ENCODE data around the gene SLC29A1. TPM values are rescaled to one million over a fixed set of nuclear protein-coding genes. Genes with fewer than 3 reads are reported as not detected.

The SLC29A1 gene
- total RNA-seq, 2 donors from 2014 or later, result 17.0 to 19.1 TPM

DNA sequence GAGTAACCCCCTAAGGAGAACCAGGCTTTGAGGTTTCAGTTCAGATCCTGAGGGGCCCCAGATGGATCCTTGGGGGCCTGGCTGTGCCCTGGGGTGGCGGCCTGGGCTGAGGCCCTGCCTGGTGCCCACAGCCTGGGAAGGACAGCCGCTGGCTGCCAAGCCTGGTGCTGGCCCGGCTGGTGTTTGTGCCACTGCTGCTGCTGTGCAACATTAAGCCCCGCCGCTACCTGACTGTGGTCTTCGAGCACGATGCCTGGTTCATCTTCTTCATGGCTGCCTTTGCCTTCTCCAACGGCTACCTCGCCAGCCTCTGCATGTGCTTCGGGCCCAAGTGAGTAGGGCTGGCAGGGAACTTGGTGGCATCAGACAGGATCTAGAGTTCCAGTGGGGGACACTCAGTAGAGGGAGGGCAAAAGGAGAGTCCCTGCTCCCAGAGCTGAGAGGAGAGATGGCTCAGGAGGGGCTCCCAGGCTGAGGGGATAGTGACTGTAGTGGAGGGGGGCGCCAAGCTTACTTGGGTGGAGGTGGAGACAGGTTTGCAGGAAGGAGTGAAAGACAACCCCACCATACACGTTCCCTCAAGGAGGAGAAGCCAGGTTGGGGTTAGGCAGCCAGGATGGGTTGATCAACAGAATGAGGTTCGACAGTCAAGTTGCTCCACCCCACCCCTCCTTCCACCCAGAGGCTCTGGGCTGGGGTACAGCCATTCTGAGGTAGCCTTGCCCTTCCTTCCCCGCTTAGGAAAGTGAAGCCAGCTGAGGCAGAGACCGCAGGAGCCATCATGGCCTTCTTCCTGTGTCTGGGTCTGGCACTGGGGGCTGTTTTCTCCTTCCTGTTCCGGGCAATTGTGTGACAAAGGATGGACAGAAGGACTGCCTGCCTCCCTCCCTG is 9.5 kb downstream of the SLC29A1 start:
- H3K9me3 ChIP-seq, result no peaks in the 10 kb centered on the region
- no peak for DNase-seq
- no peaks in the 10 kb centered on the region for H3K36me3 ChIP-seq
- H3K4me1 ChIP-seq, result no peaks in the 10 kb centered on the region
- no peak overlapping the region for H3K9ac ChIP-seq (ENCODE audit: low read depth in 2 of 2, low read length in 2 of 2)
- intact Hi-C loops (cut with DNase I), result loop anchor here (2.0 kb wide), 1 partner anchor 60 kb away; no protein-coding TSS in a partner anchor
- H3K4me3 ChIP-seq, result no peak overlapping the region
- H3K27me3 ChIP-seq, result no peaks in the 10 kb centered on the region
- no peak overlapping the region for H3K27ac ChIP-seq
- TF ChIP-seq, protein P1, sequence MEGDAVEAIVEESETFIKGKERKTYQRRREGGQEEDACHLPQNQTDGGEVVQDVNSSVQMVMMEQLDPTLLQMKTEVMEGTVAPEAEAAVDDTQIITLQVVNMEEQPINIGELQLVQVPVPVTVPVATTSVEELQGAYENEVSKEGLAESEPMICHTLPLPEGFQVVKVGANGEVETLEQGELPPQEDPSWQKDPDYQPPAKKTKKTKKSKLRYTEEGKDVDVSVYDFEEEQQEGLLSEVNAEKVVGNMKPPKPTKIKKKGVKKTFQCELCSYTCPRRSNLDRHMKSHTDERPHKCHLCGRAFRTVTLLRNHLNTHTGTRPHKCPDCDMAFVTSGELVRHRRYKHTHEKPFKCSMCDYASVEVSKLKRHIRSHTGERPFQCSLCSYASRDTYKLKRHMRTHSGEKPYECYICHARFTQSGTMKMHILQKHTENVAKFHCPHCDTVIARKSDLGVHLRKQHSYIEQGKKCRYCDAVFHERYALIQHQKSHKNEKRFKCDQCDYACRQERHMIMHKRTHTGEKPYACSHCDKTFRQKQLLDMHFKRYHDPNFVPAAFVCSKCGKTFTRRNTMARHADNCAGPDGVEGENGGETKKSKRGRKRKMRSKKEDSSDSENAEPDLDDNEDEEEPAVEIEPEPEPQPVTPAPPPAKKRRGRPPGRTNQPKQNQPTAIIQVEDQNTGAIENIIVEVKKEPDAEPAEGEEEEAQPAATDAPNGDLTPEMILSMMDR (IDR thresholded peaks at IDR 0.05), result no peak

DNA sequence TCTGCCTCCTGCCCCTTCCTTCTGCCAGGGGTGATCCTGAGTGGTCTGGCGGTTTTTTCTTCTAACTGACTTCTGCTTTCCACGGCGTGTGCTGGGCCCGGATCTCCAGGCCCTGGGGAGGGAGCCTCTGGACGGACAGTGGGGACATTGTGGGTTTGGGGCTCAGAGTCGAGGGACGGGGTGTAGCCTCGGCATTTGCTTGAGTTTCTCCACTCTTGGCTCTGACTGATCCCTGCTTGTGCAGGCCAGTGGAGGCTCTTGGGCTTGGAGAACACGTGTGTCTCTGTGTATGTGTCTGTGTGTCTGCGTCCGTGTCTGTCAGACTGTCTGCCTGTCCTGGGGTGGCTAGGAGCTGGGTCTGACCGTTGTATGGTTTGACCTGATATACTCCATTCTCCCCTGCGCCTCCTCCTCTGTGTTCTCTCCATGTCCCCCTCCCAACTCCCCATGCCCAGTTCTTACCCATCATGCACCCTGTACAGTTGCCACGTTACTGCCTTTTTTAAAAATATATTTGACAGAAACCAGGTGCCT is 10.2 kb downstream of the SLC29A1 start:
- intact Hi-C loops (cut with DNase I), result loop anchor here (2.0 kb wide), 1 partner anchor 61 kb away; no protein-coding TSS in a partner anchor

DNA sequence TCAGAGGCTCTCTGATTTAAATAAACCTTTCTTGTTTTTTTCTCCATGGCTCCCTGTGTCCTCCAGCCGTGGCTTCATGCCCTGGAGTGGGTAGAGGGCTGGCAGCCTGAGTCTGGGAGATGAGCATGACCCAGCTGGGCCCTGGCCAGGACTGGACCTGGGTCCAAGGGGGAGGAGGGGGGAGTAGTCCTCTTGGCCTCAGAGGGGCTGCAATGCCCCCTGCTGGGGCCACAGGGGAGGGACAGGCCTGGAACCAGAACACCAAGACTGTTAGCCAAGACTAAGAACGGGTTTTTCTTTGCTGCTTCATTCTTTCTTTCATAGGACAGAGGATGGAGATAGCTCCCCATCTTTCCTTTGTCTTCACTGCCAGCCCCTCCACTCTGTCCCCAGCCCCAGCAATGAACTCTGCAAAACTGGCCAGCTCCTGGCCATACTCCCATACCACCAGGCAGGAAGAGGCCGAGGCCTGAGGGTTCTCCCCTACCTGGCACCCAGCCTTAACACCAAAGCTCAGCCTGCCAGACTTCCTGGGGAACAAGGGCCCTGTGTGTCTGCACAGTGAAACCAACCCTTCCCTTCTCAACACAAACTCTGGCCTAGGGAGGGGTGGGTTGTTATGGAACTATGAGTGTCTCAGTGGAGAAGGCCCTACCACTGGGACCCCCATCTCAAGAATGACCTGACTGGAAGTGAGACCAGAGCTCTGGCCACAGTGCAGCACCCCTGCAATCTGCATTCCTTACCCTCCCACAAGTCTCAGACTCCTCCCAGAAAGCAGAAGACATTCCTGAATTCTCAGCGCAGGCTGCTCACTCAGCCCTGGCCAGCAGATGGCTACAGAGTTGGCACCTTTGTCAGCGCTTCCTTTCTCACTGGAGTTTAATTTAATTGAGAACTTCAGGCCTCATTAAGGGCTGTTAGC is 11.0 kb downstream of the SLC29A1 start:
- H3K9ac ChIP-seq (ENCODE audit: low read depth in 2 of 2, low read length in 2 of 2), result peak overlapping the region in 1 of 2 donors; percentile 44
- no peaks in the 10 kb centered on the region for H3K27me3 ChIP-seq
- intact Hi-C loops (cut with DNase I), result loop anchor here (5.0 kb wide), 1 partner anchor 137 kb away; no protein-coding TSS in a partner anchor
- no peaks in the 10 kb centered on the region for H3K4me1 ChIP-seq
- peak; percentile 61 for DNase-seq
- H3K4me3 ChIP-seq, result no peak overlapping the region
- no peak overlapping the region for H3K27ac ChIP-seq
- H3K36me3 ChIP-seq, result no peaks in the 10 kb centered on the region
- no peaks in the 10 kb centered on the region for H3K9me3 ChIP-seq
- TF ChIP-seq, protein P1 (IDR thresholded peaks at IDR 0.05), result peak; percentile 56

More for the DNA sequence above, 10.2 kb downstream of the SLC29A1 start:
- TF ChIP-seq, protein P1 (IDR thresholded peaks at IDR 0.05), result no peak
- DNase-seq, result no peak
- Histone ChIP-seq H3K27ac (no peak overlapping the region), H3K9ac (ENCODE audit: low read depth in 2 of 2, low read length in 2 of 2) (no peak overlapping the region), H3K27me3 (no peaks in the 10 kb centered on the region), H3K36me3 (no peaks in the 10 kb centered on the region), H3K4me3 (no peak overlapping the region), H3K9me3 (no peaks in the 10 kb centered on the region), H3K4me1 (no peaks in the 10 kb centered on the region)

DNA sequence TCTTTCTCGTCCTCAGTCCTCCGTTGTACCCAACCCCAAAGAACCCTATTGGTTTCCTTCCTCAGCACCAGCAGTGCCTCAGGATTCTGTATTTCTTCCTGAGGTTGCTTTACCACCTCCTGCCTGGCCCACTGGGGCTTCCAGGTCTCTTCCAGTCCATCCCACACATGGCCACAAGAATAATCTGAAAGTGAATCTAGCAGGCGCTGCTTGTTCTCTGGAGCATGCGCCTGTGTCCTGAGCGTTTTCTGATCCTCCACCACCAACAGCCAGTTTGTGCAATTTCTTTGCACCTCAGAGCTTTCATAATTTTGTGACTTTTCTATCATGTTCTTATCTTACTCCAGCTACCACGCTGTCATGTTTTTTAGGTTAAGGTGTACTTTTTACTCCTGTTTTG is 11.9 kb downstream of the SLC29A1 start:
- Histone ChIP-seq H3K36me3 (no peaks in the 10 kb centered on the region), H3K4me3 (no peak overlapping the region), H3K4me1 (no peaks in the 10 kb centered on the region), H3K9ac (ENCODE audit: low read depth in 2 of 2, low read length in 2 of 2) (peak overlapping the region in 1 of 2 donors; percentile 44), H3K27me3 (no peaks in the 10 kb centered on the region), H3K27ac (no peak overlapping the region), H3K9me3 (no peaks in the 10 kb centered on the region)
- intact Hi-C loops (cut with DNase I), result loop anchor here (5.0 kb wide), 1 partner anchor 138 kb away; no protein-coding TSS in a partner anchor
- DNase-seq, result no peak
- TF ChIP-seq, protein P1 (IDR thresholded peaks at IDR 0.05), result no peak
